Measurements from ENCODE around the gene ACAT1. TPM values are rescaled to one million over a fixed set of nuclear protein-coding genes. Genes with fewer than 3 reads are reported as not detected.
A peak's percentile ranks its signal among the peaks of the same experiment; 100 is the strongest.
"Not testable (repeated sequence)": the region's sequence is repeated elsewhere in the genome, so short reads cannot be mapped to it uniquely, and the experiment has no call there.

Gene ACAT1
- total and polyA plus RNA-seq, 3 experiments from 2014 or later = 45.2 to 71.6 (median 68.5) TPM

DNA sequence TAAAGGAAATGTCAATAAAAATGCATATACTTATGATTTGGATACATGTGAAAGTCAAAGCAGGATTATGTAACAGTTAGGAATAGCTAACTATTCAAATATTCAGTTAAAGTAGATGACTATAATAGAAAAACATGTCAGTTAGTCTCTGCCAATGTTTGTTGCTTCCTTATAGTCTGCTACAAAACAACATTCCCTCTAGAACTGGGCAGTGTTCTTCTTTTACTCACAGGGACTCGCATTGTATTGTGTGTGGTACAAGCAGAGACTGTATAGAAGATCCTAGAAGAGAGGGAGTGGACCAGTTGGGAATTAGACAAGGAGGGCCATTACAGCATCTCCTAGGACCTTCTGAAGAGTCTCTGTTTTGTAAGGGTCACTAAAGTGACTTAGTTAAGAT is 10.6 kb downstream of the ACAT1 start:
- Histone ChIP-seq H3K27ac (ENCODE audit: low read depth, low read length) (no peak overlapping the region), H3K4me1 (ENCODE audit: insufficient read depth, low read length) (no peaks in the 10 kb centered on the region), H3K36me3 (ENCODE audit: insufficient read depth, low read length) (peaks cover 10% of the 10 kb centered on the region), H3K4me3 (ENCODE audit: low read length) (no peak overlapping the region), H3K27me3 (ENCODE audit: insufficient read depth, low read length, poor library complexity, severe bottlenecking) (no peaks in the 10 kb centered on the region), H3K9me3 (ENCODE audit: low read length) (no peaks in the 10 kb centered on the region)
- POLR2A ChIA-PET = interaction anchor here (0.6 kb wide), 1 partner anchor 25 kb away, joined by 3 read pairs; no protein-coding TSS in a partner anchor
- no peak for DNase-seq
- no peak overlapping the region for H3K4me3 Mint-ChIP-seq
- CTCF ChIA-PET = no interaction called here
- H3K27ac Mint-ChIP-seq = peak overlapping the region in 3 of 8 donors; percentile 55 to 64 (median 60)
- H3K36me3 Mint-ChIP-seq = peaks cover 0 to 49% (median 8%) of the 10 kb centered on the region in 3 donors
- H3K4me1 Mint-ChIP-seq = peaks cover 9 to 38% (median 10%) of the 10 kb centered on the region in 3 donors
- no peaks in the 10 kb centered on the region for H3K27me3 Mint-ChIP-seq
- no peaks in the 10 kb centered on the region for H3K9me3 Mint-ChIP-seq

GRCh38 chr11:108132993-108133538 is 11.7 kb downstream of the ACAT1 start:
- H3K4me1 ChIP-seq (ENCODE audit: insufficient read depth, low read length); H3K36me3 ChIP-seq (ENCODE audit: insufficient read depth, low read length); H3K27ac ChIP-seq (ENCODE audit: low read depth, low read length); DNase-seq; H3K9me3 ChIP-seq (ENCODE audit: low read length); H3K27me3 ChIP-seq (ENCODE audit: insufficient read depth, low read length, poor library complexity, severe bottlenecking); H3K27me3 Mint-ChIP-seq; POLR2A ChIA-PET; H3K9me3 Mint-ChIP-seq; H3K4me3 ChIP-seq (ENCODE audit: low read length); H3K4me3 Mint-ChIP-seq: not testable (repeated sequence)
- H3K27ac Mint-ChIP-seq = peak overlapping the region in 4 of 8 donors; percentile 57 to 73 (median 63)
- peaks cover 12 to 33% (median 13%) of the 10 kb centered on the region in 3 donors for H3K4me1 Mint-ChIP-seq
- CTCF ChIA-PET = interaction anchor here (0.8 kb wide), 1 partner anchor 10 kb away, joined by 3 read pairs; no protein-coding TSS in a partner anchor
- peaks cover 0 to 47% (median 8%) of the 10 kb centered on the region in 3 donors for H3K36me3 Mint-ChIP-seq

- CTCF ChIA-PET = no interaction called here
- POLR2A ChIA-PET = interaction anchor here (0.7 kb wide), 2 partner anchors 18 to 323 kb away, joined by 3 to 7 read pairs; no protein-coding TSS in a partner anchor
- Mint-ChIP-seq H3K27ac (peak overlapping the region in 5 of 8 donors; percentile 23 to 63 (median 35)), H3K27me3 (no peaks in the 10 kb centered on the region), H3K9me3 (no peaks in the 10 kb centered on the region), H3K4me1 (peaks cover 11 to 22% (median 13%) of the 10 kb centered on the region in 3 donors), H3K4me3 (no peak overlapping the region), H3K36me3 (peaks cover 4 to 54% (median 11%) of the 10 kb centered on the region in 3 donors)
- Histone ChIP-seq H3K4me3 (ENCODE audit: low read length) (no peak overlapping the region), H3K36me3 (ENCODE audit: insufficient read depth, low read length) (peaks cover 23% of the 10 kb centered on the region), H3K4me1 (ENCODE audit: insufficient read depth, low read length) (no peaks in the 10 kb centered on the region), H3K27me3 (ENCODE audit: insufficient read depth, low read length, poor library complexity, severe bottlenecking) (no peaks in the 10 kb centered on the region), H3K27ac (ENCODE audit: low read depth, low read length) (no peak overlapping the region), H3K9me3 (ENCODE audit: low read length) (no peaks in the 10 kb centered on the region)
- DNase-seq = no peak
Observed at GRCh38 chr11:108135845-108136544, 14.6 kb downstream of the ACAT1 start.

DNA sequence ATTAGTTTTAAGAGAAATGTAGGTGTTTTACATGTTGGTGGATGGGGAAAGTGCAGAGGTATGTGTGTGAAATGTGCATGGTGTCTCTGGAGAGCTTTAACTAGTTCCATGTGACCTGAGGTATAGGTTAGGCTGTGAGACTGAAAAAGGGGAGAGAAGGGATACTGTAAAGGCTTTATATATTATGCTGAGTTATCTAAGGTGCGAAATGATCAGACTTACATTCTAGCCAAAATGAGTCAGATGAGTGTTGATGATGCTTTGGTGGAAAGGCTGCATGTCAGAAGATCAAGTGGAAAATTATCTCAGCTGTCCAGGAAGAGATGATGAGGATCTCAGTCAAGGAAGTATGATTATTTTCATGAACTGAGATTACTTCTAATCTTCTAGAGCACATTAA is 15.8 kb downstream of the ACAT1 start:
- peak overlapping the region in 3 of 8 donors; percentile 28 to 74 (median 53) for H3K27ac Mint-ChIP-seq
- H3K4me3 Mint-ChIP-seq = no peak overlapping the region
- peaks cover 9 to 20% (median 11%) of the 10 kb centered on the region in 3 donors for H3K4me1 Mint-ChIP-seq

DNA sequence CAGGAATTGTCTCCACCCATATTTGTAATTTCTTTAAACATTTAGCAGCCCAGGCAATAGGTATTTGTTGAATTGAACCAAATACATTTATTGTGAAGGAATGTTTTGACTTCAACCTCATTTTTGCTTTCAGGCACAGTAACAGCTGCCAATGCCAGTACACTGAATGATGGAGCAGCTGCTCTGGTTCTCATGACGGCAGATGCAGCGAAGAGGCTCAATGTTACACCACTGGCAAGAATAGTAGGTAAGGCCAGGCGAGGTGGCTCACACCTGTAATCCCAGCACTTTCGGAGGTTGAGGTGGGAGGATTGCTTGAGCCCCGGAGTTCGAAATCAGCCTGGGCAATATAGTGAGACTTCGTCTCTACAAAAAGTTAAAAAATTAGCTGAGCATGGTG is 20.9 kb downstream of the ACAT1 start:
- H3K27me3 ChIP-seq (ENCODE audit: insufficient read depth, low read length, poor library complexity, severe bottlenecking) = no peaks in the 10 kb centered on the region
- Mint-ChIP-seq H3K4me3 (no peak overlapping the region), H3K36me3 (peaks cover 10 to 74% (median 26%) of the 10 kb centered on the region in 3 donors), H3K27ac (peak overlapping the region in 2 of 8 donors; percentile 14 to 76), H3K4me1 (peaks cover 3 to 12% (median 9%) of the 10 kb centered on the region in 3 donors), H3K9me3 (no peaks in the 10 kb centered on the region), H3K27me3 (no peaks in the 10 kb centered on the region)
- no peak overlapping the region for H3K4me3 ChIP-seq (ENCODE audit: low read length)
- CTCF ChIA-PET = no interaction called here
- H3K36me3 ChIP-seq (ENCODE audit: insufficient read depth, low read length) = peaks cover 40% of the 10 kb centered on the region
- POLR2A ChIA-PET = interaction anchor here (0.8 kb wide), 1 partner anchor 23 kb away, joined by 3 read pairs; no protein-coding TSS in a partner anchor
- no peak overlapping the region for H3K27ac ChIP-seq (ENCODE audit: low read depth, low read length)
- no peaks in the 10 kb centered on the region for H3K4me1 ChIP-seq (ENCODE audit: insufficient read depth, low read length)
- H3K9me3 ChIP-seq (ENCODE audit: low read length) = no peaks in the 10 kb centered on the region
- DNase-seq = no peak

More for the DNA sequence above, 15.8 kb downstream of the ACAT1 start:
- Mint-ChIP-seq H3K36me3 (peaks cover 4 to 59% (median 11%) of the 10 kb centered on the region in 3 donors), H3K27me3 (no peaks in the 10 kb centered on the region), H3K9me3 (no peaks in the 10 kb centered on the region)
- peaks cover 20% of the 10 kb centered on the region for H3K36me3 ChIP-seq (ENCODE audit: insufficient read depth, low read length)
- DNase-seq = no peak
- ChIA-PET CTCF (no interaction called here), POLR2A (no interaction called here)
- no peak overlapping the region for H3K4me3 ChIP-seq (ENCODE audit: low read length)
- H3K27me3 ChIP-seq (ENCODE audit: insufficient read depth, low read length, poor library complexity, severe bottlenecking) = no peaks in the 10 kb centered on the region
- H3K4me1 ChIP-seq (ENCODE audit: insufficient read depth, low read length) = no peaks in the 10 kb centered on the region
- H3K9me3 ChIP-seq (ENCODE audit: low read length) = no peaks in the 10 kb centered on the region
- H3K27ac ChIP-seq (ENCODE audit: low read depth, low read length) = no peak overlapping the region

- H3K27me3 ChIP-seq (ENCODE audit: insufficient read depth, low read length, poor library complexity, severe bottlenecking) = no peaks in the 10 kb centered on the region
- H3K4me1 ChIP-seq (ENCODE audit: insufficient read depth, low read length) = no peaks in the 10 kb centered on the region
- no peak for DNase-seq
- H3K4me3 ChIP-seq (ENCODE audit: low read length) = no peak overlapping the region
- H3K36me3 Mint-ChIP-seq = peaks cover 10 to 87% (median 33%) of the 10 kb centered on the region in 3 donors
- H3K27ac Mint-ChIP-seq = peak overlapping the region in 6 of 8 donors; percentile 3 to 79 (median 16)
- no peak overlapping the region for H3K4me3 Mint-ChIP-seq
- peaks cover 51% of the 10 kb centered on the region for H3K36me3 ChIP-seq (ENCODE audit: insufficient read depth, low read length)
- ChIA-PET POLR2A (no interaction called here), CTCF (interaction anchor here (1.1 kb wide), 2 partner anchors 26 to 92 kb away, joined by 3 to 4 read pairs; no protein-coding TSS in a partner anchor)
- no peaks in the 10 kb centered on the region for H3K9me3 ChIP-seq (ENCODE audit: low read length)
- H3K27me3 Mint-ChIP-seq = no peaks in the 10 kb centered on the region
- H3K27ac ChIP-seq (ENCODE audit: low read depth, low read length) = no peak overlapping the region
- H3K4me1 Mint-ChIP-seq = peaks cover 3 to 12% (median 8%) of the 10 kb centered on the region in 3 donors
- no peaks in the 10 kb centered on the region for H3K9me3 Mint-ChIP-seq
Observed at GRCh38 chr11:108144615-108145014, 23.2 kb downstream of the ACAT1 start.

- H3K36me3 Mint-ChIP-seq = peaks cover 7 to 92% (median 35%) of the 10 kb centered on the region in 3 donors
- H3K27me3 Mint-ChIP-seq = no peaks in the 10 kb centered on the region
- peak overlapping the region in 3 of 8 donors; percentile 45 to 64 (median 51) for H3K27ac Mint-ChIP-seq
- no peak overlapping the region for H3K27ac ChIP-seq (ENCODE audit: low read depth, low read length)
- H3K9me3 Mint-ChIP-seq = no peaks in the 10 kb centered on the region
- no peak overlapping the region for H3K4me3 ChIP-seq (ENCODE audit: low read length)
- H3K4me1 Mint-ChIP-seq = peaks cover 1 to 12% (median 8%) of the 10 kb centered on the region in 3 donors
- H3K36me3 ChIP-seq (ENCODE audit: insufficient read depth, low read length) = peaks cover 57% of the 10 kb centered on the region
- no peaks in the 10 kb centered on the region for H3K27me3 ChIP-seq (ENCODE audit: insufficient read depth, low read length, poor library complexity, severe bottlenecking)
- H3K4me1 ChIP-seq (ENCODE audit: insufficient read depth, low read length) = no peaks in the 10 kb centered on the region
- ChIA-PET CTCF (interaction anchor here (1.2 kb wide), 1 partner anchor 29 kb away, joined by 3 read pairs; no protein-coding TSS in a partner anchor), POLR2A (no interaction called here)
- H3K4me3 Mint-ChIP-seq = no peak overlapping the region
- no peak for DNase-seq
- no peaks in the 10 kb centered on the region for H3K9me3 ChIP-seq (ENCODE audit: low read length)
Observed at GRCh38 chr11:108147150-108147549, 25.8 kb downstream of the ACAT1 start.

DNA sequence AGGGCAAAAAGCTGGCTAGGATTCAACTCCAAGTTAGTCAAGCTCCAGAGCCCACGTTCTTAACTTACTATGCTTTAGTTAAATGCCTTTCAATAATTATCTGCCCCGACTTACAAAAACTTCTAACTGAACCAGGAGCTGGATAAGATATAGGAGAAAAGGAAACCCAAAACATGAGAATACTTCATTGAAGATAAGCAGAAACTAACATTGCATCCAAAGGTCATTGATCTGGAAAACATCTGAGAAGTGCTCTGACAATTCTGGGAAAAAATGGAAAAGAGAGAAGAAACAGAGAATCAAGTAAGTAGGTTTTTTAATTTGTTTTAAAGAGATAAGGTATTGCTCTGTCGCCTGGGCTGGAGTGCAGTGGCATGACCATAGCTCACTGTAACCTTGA is 27.2 kb downstream of the ACAT1 start:
- H3K27ac ChIP-seq (ENCODE audit: low read depth, low read length) = no peak overlapping the region
- Mint-ChIP-seq H3K4me1 (peaks cover 4 to 12% (median 8%) of the 10 kb centered on the region in 3 donors), H3K27me3 (no peaks in the 10 kb centered on the region), H3K27ac (peak overlapping the region in 1 of 8 donors; percentile 31), H3K36me3 (peaks cover 7 to 87% (median 33%) of the 10 kb centered on the region in 3 donors), H3K9me3 (no peaks in the 10 kb centered on the region), H3K4me3 (no peak overlapping the region)
- DNase-seq = no peak
- peaks cover 47% of the 10 kb centered on the region for H3K36me3 ChIP-seq (ENCODE audit: insufficient read depth, low read length)
- no peaks in the 10 kb centered on the region for H3K9me3 ChIP-seq (ENCODE audit: low read length)
- CTCF ChIA-PET = interaction anchor here (0.9 to 1.2 kb wide), 2 partner anchors 24 to 74 kb away, joined by 3 read pairs; no protein-coding TSS in a partner anchor
- H3K4me3 ChIP-seq (ENCODE audit: low read length) = no peak overlapping the region
- H3K27me3 ChIP-seq (ENCODE audit: insufficient read depth, low read length, poor library complexity, severe bottlenecking) = no peaks in the 10 kb centered on the region
- H3K4me1 ChIP-seq (ENCODE audit: insufficient read depth, low read length) = no peaks in the 10 kb centered on the region
- POLR2A ChIA-PET = no interaction called here
